ENCODE data around the gene MAST3.
A peak's percentile ranks its signal among the peaks of the same experiment; 100 is the strongest.

Gene MAST3

DNA sequence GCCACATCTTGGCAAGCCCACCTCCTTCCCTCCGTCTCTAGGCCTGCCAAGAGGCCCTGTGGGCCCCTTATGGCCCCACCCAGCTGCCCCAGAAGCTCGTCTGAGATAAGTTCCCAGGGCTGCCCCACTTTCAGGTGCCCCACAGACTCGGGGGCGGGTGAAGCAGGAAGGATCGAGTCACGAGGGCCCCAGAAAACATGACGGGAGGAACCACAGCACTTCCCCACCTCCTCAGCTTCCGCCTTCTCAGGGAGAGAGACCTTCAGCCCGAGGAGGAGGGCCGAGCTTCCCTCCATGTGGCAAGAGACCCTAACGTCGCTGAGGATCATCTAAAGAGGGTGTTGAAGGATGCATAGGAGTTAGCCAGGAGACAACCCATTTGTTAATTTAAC, 6.4 kb upstream of the MAST3 start:
- H3K4me3 ChIP-seq (ENCODE audit: low read depth, low read length), result no peak overlapping the region
- no peak for TF ChIP-seq CTCF (IDR thresholded peaks at IDR 0.05; ENCODE audit: low read depth, low read length)
- DNase-seq (ENCODE audit: low read depth, low spot score), result no peak
- in situ Hi-C loops (cut with HindIII; ENCODE audit: low sequenced_read_pairs), result no loop called here

DNA sequence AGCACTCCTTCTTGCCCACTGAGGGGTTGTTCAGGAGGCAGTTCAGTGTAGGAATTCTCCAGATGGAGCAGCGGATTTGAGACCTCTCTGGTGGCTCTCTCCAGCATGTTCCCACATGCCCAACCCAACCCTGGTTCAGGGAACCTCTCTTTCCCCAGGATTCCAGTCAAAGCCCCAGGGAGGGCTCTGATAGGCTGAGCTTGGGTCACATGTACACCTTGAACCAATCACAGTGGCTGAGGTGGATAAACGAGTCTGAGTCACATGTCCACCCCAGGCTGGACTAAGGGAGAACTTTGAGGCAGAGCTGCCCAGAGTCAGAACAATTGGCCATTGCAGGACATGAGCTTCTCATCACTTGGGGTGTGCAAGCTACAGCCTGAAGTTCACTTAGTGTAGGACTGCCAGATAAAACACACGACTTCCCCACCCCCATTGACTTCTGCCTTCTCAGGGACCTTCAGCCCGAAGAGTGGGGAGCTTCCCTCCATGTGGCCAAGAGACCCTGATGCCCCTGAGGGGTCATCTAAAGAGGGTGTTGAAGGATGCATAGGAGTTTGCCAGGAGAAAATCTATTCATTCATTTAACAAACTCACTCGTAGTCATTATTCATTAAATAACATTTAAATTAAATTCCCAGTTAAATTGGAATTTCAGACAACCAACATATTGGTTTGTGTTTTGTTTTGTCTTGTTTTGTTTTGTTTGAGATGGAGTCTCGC, 4.0 kb upstream of the MAST3 start:
- DNase-seq (ENCODE audit: low read depth, low spot score), result no peak
- in situ Hi-C loops (cut with HindIII; ENCODE audit: low sequenced_read_pairs), result no loop called here
- H3K4me3 ChIP-seq (ENCODE audit: low read depth, low read length), result no peak overlapping the region
- TF ChIP-seq CTCF (IDR thresholded peaks at IDR 0.05; ENCODE audit: low read depth, low read length), result no peak

DNA sequence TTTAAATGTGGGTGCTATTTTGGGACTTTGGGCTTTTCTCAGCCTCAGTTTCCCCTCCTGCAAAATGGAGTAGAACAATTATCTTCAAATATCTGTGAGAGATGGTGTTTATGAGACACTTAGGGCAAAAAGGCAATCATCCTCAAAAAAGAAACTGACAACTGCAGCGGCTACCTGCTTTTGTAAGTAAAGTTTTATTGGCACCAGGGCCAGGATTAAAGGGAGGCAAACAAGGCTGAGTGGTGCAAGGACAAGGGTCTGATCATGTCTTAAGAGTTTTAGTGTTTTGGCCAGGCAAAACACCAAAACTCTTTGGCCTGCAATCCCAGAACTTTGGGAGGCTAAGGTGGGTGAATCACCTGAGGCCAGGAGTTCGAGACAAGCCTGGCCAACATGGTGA, 1.3 kb upstream of the MAST3 start:
- in situ Hi-C loops (cut with HindIII; ENCODE audit: low sequenced_read_pairs), result no loop called here
- TF ChIP-seq CTCF (IDR thresholded peaks at IDR 0.05; ENCODE audit: low read depth, low read length), result no peak
- DNase-seq (ENCODE audit: low read depth, low spot score), result no peak
- no peak overlapping the region for H3K4me3 ChIP-seq (ENCODE audit: low read depth, low read length)

DNA sequence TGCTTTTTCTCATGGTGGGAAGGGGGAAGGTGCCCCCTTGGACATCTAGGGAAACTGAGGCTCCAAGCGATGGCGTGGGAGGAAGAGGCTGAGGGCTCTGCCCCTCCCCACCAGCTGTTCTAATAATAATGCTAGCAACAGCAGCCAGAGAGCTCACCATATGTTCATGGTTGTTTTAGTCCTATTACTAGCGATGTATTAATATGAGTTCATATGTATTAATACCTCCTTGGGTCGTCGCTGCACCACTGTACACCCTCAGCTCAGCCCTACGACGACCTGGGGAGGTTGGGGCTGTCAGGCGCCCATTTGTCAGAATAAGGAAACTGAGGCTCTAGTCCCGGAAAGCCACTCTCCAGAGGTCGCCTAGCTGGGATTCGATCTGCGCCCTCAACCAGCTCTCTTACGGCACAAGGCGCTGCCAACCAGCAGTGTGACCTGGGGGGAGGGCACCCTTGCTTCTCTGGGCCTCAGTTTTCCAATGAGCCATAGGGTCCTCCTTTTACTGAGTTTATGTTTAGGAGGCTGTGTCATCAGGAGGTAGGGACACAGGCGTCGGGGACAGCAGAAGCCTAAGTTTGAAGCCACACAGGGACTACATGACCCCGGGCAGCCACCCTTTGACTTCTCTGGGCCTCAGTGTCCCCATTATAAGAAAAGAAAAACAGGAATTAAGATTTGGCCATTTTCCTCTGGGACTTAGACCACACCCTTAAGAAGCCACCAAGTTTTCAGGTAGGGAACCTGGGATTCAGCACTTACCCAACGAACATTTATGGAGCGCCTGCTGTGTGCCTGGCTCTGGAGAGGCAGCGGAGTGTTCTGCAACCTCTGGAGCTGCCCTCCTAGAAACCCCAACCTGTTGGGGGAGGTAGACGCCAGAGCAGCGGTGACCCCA, 664 bp downstream of the MAST3 start:
- peak overlapping the region; percentile 39 for H3K4me3 ChIP-seq (ENCODE audit: low read depth, low read length)
- DNase-seq (ENCODE audit: low read depth, low spot score), result no peak
- no peak for TF ChIP-seq CTCF (IDR thresholded peaks at IDR 0.05; ENCODE audit: low read depth, low read length)
- in situ Hi-C loops (cut with HindIII; ENCODE audit: low sequenced_read_pairs), result no loop called here

DNA sequence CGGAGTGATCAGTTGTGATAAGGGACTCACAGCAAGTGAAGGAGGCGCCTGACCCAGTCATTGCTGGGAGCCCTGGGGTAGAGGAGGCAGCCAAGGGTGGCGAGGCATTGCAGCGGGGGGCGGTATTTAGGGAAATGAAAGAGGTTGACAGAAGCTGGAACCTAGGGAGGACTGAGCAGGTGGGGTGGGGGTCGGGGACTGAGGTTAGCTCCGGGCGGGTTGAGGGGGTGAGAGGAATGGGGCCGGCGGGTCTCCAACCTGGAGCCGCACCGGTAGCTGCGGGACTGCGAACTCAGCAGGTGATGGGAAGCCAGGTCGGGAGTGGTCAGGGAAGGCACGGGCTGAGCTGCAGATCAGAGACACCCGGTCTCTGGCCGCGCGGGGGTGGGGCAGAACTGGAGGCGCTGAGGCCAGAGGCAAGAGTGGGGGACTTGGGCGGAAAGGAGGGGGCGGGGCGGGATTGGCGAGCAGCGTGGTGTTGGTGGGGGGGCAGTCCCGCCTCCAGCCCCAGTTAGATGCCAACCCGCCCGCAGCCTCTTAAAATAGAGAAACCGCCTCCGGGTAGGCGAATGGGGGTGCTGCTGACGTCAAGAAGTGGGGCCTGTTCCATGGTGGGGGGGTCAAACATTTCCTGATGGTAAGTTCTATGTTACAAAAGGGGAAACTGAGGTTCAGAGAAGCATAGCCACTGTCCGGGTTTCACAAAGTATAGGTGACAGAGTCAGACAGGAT, 1.5 kb downstream of the MAST3 start:
- in situ Hi-C loops (cut with HindIII; ENCODE audit: low sequenced_read_pairs), result no loop called here
- no peak for TF ChIP-seq CTCF (IDR thresholded peaks at IDR 0.05; ENCODE audit: low read depth, low read length)
- no peak for DNase-seq (ENCODE audit: low read depth, low spot score)
- H3K4me3 ChIP-seq (ENCODE audit: low read depth, low read length), result no peak overlapping the region

DNA sequence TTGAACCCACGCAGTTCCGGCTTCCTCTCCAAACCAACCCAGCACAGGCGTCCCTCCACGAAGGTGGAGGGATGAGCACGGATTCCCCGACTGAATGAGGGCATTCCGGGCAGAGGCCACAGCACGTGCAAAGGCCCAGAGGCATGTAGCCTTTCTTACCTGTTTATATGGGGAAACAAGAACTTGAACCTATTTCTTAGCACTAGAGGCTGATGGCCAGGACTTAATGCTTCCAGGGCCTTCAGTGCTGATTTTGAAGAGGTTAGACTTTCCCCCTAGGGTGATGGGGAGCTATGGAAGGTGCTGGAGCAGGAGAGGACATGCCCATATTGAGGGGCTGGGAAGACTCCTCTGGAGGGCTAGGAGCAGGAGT, 2.0 kb downstream of the MAST3 start:
- in situ Hi-C loops (cut with HindIII; ENCODE audit: low sequenced_read_pairs), result no loop called here
- H3K4me3 ChIP-seq (ENCODE audit: low read depth, low read length), result no peak overlapping the region
- no peak for DNase-seq (ENCODE audit: low read depth, low spot score)
- no peak for TF ChIP-seq CTCF (IDR thresholded peaks at IDR 0.05; ENCODE audit: low read depth, low read length)

Measured in astrocyte of the spinal cord (primary cell).